NOMO-1 treated with DMSO at 0.1 percent for 48 hours (cell line): ENCODE results near the gene CYP24A1.

Experiments used
- DNase-seq: peaks from one replicate; lab custom pipeline; 2025; ENCODE audit not compliant: unreplicated experiment; lab: John Stamatoyannopoulos, UW

The CYP24A1 gene

GRCh38 chr20:54156981-54157835 lies 16.6 kb downstream of the CYP24A1 start:
- DNase-seq, result no peak

- DNase-seq, result no peak
Observed at GRCh38 chr20:54156522-54156921, 17.3 kb downstream of the CYP24A1 start.

GRCh38 chr20:54155736-54156317 lies 18.0 kb downstream of the CYP24A1 start:
- no peak for DNase-seq

- no peak for DNase-seq
Observed at GRCh38 chr20:54154439-54154838, 19.3 kb downstream of the CYP24A1 start.

GRCh38 chr20:54153847-54154246 lies 19.9 kb downstream of the CYP24A1 start:
- DNase-seq, result no peak

GRCh38 chr20:54153041-54153327 lies 20.8 kb downstream of the CYP24A1 start:
- no peak for DNase-seq

GRCh38 chr20:54152227-54153040 lies 21.4 kb downstream of the CYP24A1 start:
- DNase-seq, result no peak

- no peak for DNase-seq
Observed at GRCh38 chr20:54151511-54152226, 22.1 kb downstream of the CYP24A1 start.

GRCh38 chr20:54151075-54151439 lies 22.7 kb downstream of the CYP24A1 start:
- no peak for DNase-seq

- DNase-seq, result no peak
Observed at GRCh38 chr20:54149765-54150264, 24.0 kb downstream of the CYP24A1 start.

GRCh38 chr20:54148947-54149764 lies 24.6 kb downstream of the CYP24A1 start:
- no peak for DNase-seq

GRCh38 chr20:54146672-54147071 lies 27.1 kb downstream of the CYP24A1 start:
- DNase-seq, result no peak

- DNase-seq, result no peak
Observed at GRCh38 chr20:54144847-54145414, 28.9 kb downstream of the CYP24A1 start.

GRCh38 chr20:54140927-54141566 lies 32.7 kb downstream of the CYP24A1 start:
- no peak for DNase-seq

- no peak for DNase-seq
Observed at GRCh38 chr20:54140486-54140885, 33.3 kb downstream of the CYP24A1 start.

GRCh38 chr20:54140067-54140466 lies 33.7 kb downstream of the CYP24A1 start:
- DNase-seq, result no peak

- no peak for DNase-seq
Observed at GRCh38 chr20:54139188-54139587, 34.6 kb downstream of the CYP24A1 start.

GRCh38 chr20:54138427-54138826 lies 35.4 kb downstream of the CYP24A1 start:
- no peak for DNase-seq

GRCh38 chr20:54137115-54137514 lies 36.7 kb downstream of the CYP24A1 start:
- DNase-seq, result no peak
